ENCODE data around the gene IGF1R. TPM values are rescaled to one million over a fixed set of nuclear protein-coding genes. Genes with fewer than 3 reads are reported as not detected.

Gene IGF1R
- total RNA-seq, 5 donors from 2014 or later (not counting 1 experiment from before 2014, with no cell fraction given) = 40.3 to 97.2 (median 79.4) TPM

- Histone ChIP-seq H3K9me3 (no peaks in the 10 kb centered on the region), H3K36me3 (ENCODE audit: control insufficient read depth in 2 of 2, extremely low read depth in 1 of 2, insufficient read depth in 1 of 2, low read length in 1 of 2) (peaks cover 0 to 4% of the 10 kb centered on the region in 2 donors), H3K4me1 (ENCODE audit: control insufficient read depth in 1 of 2, extremely low read depth in 1 of 2, insufficient read depth in 2 of 2, low read length in 2 of 2) (no peaks in the 10 kb centered on the region), H3K4me3 (ENCODE audit: control insufficient read depth in 1 of 2, extremely low read depth in 1 of 2, low read length in 1 of 2) (no peak overlapping the region), H3K27me3 (replicated peaks in 1 of 2; ENCODE audit: control insufficient read depth in 2 of 2, extremely low read depth in 1 of 2, insufficient read depth in 2 of 2, low read length in 1 of 2) (no peaks in the 10 kb centered on the region), H3K27ac (ENCODE audit: low read length) (no peak overlapping the region)
- Mint-ChIP-seq H3K27me3 (no peaks in the 10 kb centered on the region), H3K4me3 (no peak overlapping the region), H3K4me1 (peaks cover 18 to 31% (median 25%) of the 10 kb centered on the region in 3 donors), H3K9me3 (no peaks in the 10 kb centered on the region), H3K36me3 (peaks cover 4% of the 10 kb centered on the region), H3K27ac (no peak overlapping the region)
- WGBS (ENCODE audit: insufficient coverage) = 83% methylated on average over 5 of the region's 8 CpGs
- no peak for DNase-seq
- ChIA-PET CTCF (interaction anchor here in 1 of 2 donors (0.5 to 0.7 kb wide), 2 partner anchors 110 to 184 kb away, joined by 3 read pairs; no protein-coding TSS in a partner anchor), POLR2A (no interaction called here)
- no peak for ATAC-seq (replicated peaks in 1 of 4)
Measured at GRCh38 chr15:98887976-98888375, 239.6 kb downstream of the IGF1R start.

DNA sequence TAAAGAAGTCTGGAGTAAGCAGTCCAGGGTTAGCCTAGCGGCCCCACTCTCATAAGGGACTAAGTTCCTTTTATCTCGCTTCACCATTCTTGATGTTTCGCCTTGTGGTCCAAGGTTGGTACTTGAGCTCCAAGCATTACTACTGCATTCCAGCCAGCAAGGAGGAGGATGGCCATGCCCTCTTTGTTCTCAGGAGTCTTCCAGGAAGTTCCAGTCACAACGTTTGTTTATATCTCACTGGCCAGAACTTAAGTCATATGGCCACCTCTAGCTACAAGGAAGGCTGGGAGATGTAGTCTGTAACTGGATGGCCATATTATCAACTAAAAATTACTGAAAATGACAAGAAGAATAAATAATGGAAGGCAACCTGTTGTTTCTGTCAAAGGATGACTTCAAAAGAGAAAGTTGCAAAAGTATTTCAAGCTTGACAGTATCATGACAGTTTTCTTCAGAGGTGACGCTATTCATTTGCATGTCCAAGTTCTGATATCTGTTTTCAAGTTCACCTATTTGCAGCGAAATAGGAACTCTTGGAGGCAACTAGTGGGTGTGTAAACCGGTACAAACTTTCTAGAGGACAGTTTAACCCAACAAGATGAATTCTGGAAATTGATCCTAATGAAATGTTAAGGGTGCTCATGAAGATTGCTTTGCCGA lies 240.6 kb downstream of the IGF1R start:
- POLR2A ChIA-PET = no interaction called here

DNA sequence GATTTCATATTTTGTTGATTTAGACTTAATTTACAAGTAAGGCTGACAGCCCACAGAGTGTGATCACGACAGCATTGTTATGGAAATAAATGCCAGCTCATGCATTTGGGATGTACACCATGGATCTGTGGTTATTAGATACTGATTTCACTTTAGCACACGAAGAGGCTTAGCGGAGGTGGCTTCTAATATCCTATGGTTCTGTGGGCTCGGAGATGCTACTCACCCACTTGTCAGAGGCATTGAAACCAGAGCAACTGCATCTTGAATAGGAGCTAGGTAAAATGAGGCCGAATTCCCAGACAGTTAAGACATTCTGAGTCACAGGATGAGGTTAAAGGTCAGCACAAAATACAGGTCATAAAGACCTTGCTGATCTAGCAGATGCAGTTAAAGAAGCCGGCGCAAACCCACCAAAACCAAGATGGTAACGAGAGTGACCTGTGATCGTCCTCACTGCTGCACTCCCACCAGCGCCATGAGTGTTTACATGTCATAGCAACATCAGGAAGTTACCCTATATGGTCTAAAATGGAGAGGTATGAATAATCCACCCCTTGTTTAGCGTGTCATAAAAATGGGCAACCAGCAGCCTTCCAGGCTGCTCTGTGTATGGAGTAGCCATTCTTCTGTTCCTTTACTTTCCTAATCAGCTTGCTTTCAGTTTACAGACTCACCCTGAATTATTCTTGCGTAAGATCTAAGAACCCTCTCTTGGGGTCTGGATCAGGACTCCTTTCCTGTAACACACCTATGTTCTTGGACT lies 241.8 kb downstream of the IGF1R start:
- H3K27me3 Mint-ChIP-seq = no peaks in the 10 kb centered on the region
- CTCF ChIA-PET = no interaction called here

More for the DNA sequence above, 240.6 kb downstream of the IGF1R start:
- Mint-ChIP-seq H3K27me3 (no peaks in the 10 kb centered on the region), H3K4me3 (no peak overlapping the region), H3K4me1 (peaks cover 15 to 30% (median 25%) of the 10 kb centered on the region in 3 donors), H3K27ac (no peak overlapping the region), H3K36me3 (peaks cover 7% of the 10 kb centered on the region), H3K9me3 (no peaks in the 10 kb centered on the region)
- CTCF ChIA-PET = no interaction called here
- no peak overlapping the region for H3K4me3 ChIP-seq (ENCODE audit: control insufficient read depth in 1 of 2, extremely low read depth in 1 of 2, low read length in 1 of 2)
- no peaks in the 10 kb centered on the region for H3K9me3 ChIP-seq
- ATAC-seq (replicated peaks in 1 of 4) (no peak), DNase-seq (no peak)
- no peaks in the 10 kb centered on the region for H3K4me1 ChIP-seq (ENCODE audit: control insufficient read depth in 1 of 2, extremely low read depth in 1 of 2, insufficient read depth in 2 of 2, low read length in 2 of 2)
- WGBS (ENCODE audit: insufficient coverage) = 92% methylated on average over 5 of the region's 8 CpGs
- peaks cover 2 to 4% of the 10 kb centered on the region in 2 donors for H3K36me3 ChIP-seq (ENCODE audit: control insufficient read depth in 2 of 2, extremely low read depth in 1 of 2, insufficient read depth in 1 of 2, low read length in 1 of 2)
- H3K27ac ChIP-seq (ENCODE audit: low read length) = no peak overlapping the region
- no peaks in the 10 kb centered on the region for H3K27me3 ChIP-seq (replicated peaks in 1 of 2; ENCODE audit: control insufficient read depth in 2 of 2, extremely low read depth in 1 of 2, insufficient read depth in 2 of 2, low read length in 1 of 2)

GRCh38 chr15:98891301-98891700 lies 243.0 kb downstream of the IGF1R start:
- Histone ChIP-seq H3K27me3 (replicated peaks in 1 of 2; ENCODE audit: control insufficient read depth in 2 of 2, extremely low read depth in 1 of 2, insufficient read depth in 2 of 2, low read length in 1 of 2) (no peaks in the 10 kb centered on the region), H3K36me3 (ENCODE audit: control insufficient read depth in 2 of 2, extremely low read depth in 1 of 2, insufficient read depth in 1 of 2, low read length in 1 of 2) (peaks cover 2 to 4% of the 10 kb centered on the region in 2 donors), H3K4me3 (ENCODE audit: control insufficient read depth in 1 of 2, extremely low read depth in 1 of 2, low read length in 1 of 2) (no peak overlapping the region), H3K27ac (ENCODE audit: low read length) (no peak overlapping the region), H3K9me3 (no peaks in the 10 kb centered on the region), H3K4me1 (ENCODE audit: control insufficient read depth in 1 of 2, extremely low read depth in 1 of 2, insufficient read depth in 2 of 2, low read length in 2 of 2) (no peaks in the 10 kb centered on the region)
- ChIA-PET CTCF (no interaction called here), POLR2A (interaction anchor here in 1 of 2 donors (0.5 kb wide), 1 partner anchor 16 kb away, joined by 4 read pairs; no protein-coding TSS in a partner anchor)
- no peak for ATAC-seq (replicated peaks in 1 of 4)
- Mint-ChIP-seq H3K4me1 (peaks cover 8 to 18% (median 17%) of the 10 kb centered on the region in 3 donors), H3K9me3 (no peaks in the 10 kb centered on the region), H3K27me3 (no peaks in the 10 kb centered on the region), H3K4me3 (no peak overlapping the region), H3K27ac (no peak overlapping the region), H3K36me3 (peaks cover 11% of the 10 kb centered on the region)
- WGBS (ENCODE audit: insufficient coverage) = 95% methylated on average over 26 of the region's 31 CpGs
- DNase-seq = no peak

More for the DNA sequence above, 241.8 kb downstream of the IGF1R start:
- no peaks in the 10 kb centered on the region for H3K9me3 Mint-ChIP-seq
- DNase-seq (no peak), ATAC-seq (replicated peaks in 1 of 4) (no peak)
- H3K27ac ChIP-seq (ENCODE audit: low read length) = no peak overlapping the region
- no peaks in the 10 kb centered on the region for H3K4me1 ChIP-seq (ENCODE audit: control insufficient read depth in 1 of 2, extremely low read depth in 1 of 2, insufficient read depth in 2 of 2, low read length in 2 of 2)
- POLR2A ChIA-PET = no interaction called here
- H3K4me3 ChIP-seq (ENCODE audit: control insufficient read depth in 1 of 2, extremely low read depth in 1 of 2, low read length in 1 of 2) = no peak overlapping the region
- H3K4me1 Mint-ChIP-seq = peaks cover 9 to 22% (median 19%) of the 10 kb centered on the region in 3 donors
- no peaks in the 10 kb centered on the region for H3K9me3 ChIP-seq
- H3K27me3 ChIP-seq (replicated peaks in 1 of 2; ENCODE audit: control insufficient read depth in 2 of 2, extremely low read depth in 1 of 2, insufficient read depth in 2 of 2, low read length in 1 of 2) = no peaks in the 10 kb centered on the region
- H3K36me3 ChIP-seq (ENCODE audit: control insufficient read depth in 2 of 2, extremely low read depth in 1 of 2, insufficient read depth in 1 of 2, low read length in 1 of 2) = peaks cover 2 to 4% of the 10 kb centered on the region in 2 donors
- no peak overlapping the region for H3K27ac Mint-ChIP-seq
- H3K4me3 Mint-ChIP-seq = no peak overlapping the region
- peaks cover 7% of the 10 kb centered on the region for H3K36me3 Mint-ChIP-seq
- WGBS (ENCODE audit: insufficient coverage) = 84% methylated on average over 4 of the region's 12 CpGs

DNA sequence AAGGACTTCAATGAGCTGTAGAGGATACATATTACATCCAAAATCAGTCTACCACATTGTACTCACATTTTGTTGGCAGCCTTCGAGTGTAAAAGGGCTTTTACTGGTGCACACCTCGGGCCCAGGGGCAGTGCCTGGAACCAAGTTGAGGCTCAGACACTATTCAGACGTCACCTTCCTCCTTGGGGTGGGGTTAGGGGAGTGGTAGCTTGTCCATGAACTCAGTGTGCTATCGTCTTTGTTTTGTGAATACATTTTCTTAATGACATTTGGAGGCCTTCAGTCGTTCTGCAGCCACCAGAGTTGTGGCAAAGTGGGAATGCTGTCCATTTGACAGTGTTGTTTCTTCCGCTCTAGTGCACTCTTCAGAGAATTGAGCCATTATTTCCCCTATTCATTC lies 245.1 kb downstream of the IGF1R start:
- WGBS (ENCODE audit: insufficient coverage) = 80% methylated on average over 2 of the region's 6 CpGs
- no peak for ATAC-seq (replicated peaks in 1 of 4)
- peaks cover 0 to 11% (median 3%) of the 10 kb centered on the region in 3 donors for H3K4me1 Mint-ChIP-seq
- no peaks in the 10 kb centered on the region for H3K9me3 Mint-ChIP-seq
- no peak overlapping the region for H3K4me3 ChIP-seq (ENCODE audit: control insufficient read depth in 1 of 2, extremely low read depth in 1 of 2, low read length in 1 of 2)
- H3K9me3 ChIP-seq = no peaks in the 10 kb centered on the region
- H3K4me3 Mint-ChIP-seq = no peak overlapping the region
- H3K27me3 ChIP-seq (replicated peaks in 1 of 2; ENCODE audit: control insufficient read depth in 2 of 2, extremely low read depth in 1 of 2, insufficient read depth in 2 of 2, low read length in 1 of 2) = no peaks in the 10 kb centered on the region
- H3K36me3 Mint-ChIP-seq = peaks cover 25% of the 10 kb centered on the region
- peaks cover 5 to 8% of the 10 kb centered on the region in 2 donors for H3K36me3 ChIP-seq (ENCODE audit: control insufficient read depth in 2 of 2, extremely low read depth in 1 of 2, insufficient read depth in 1 of 2, low read length in 1 of 2)
- no peak overlapping the region for H3K27ac Mint-ChIP-seq
- no peaks in the 10 kb centered on the region for H3K4me1 ChIP-seq (ENCODE audit: control insufficient read depth in 1 of 2, extremely low read depth in 1 of 2, insufficient read depth in 2 of 2, low read length in 2 of 2)
- CTCF ChIA-PET = interaction anchor here in 1 of 2 donors (0.6 kb wide), 1 partner anchor 184 kb away, joined by 3 read pairs; no protein-coding TSS in a partner anchor
- POLR2A ChIA-PET = no interaction called here
- H3K27ac ChIP-seq (ENCODE audit: low read length) = no peak overlapping the region
- H3K27me3 Mint-ChIP-seq = no peaks in the 10 kb centered on the region
- no peak for DNase-seq

GRCh38 chr15:98894312-98894711 lies 246.0 kb downstream of the IGF1R start:
- H3K4me1 Mint-ChIP-seq = peaks cover 0 to 6% (median 0%) of the 10 kb centered on the region in 3 donors
- no peak overlapping the region for H3K4me3 Mint-ChIP-seq
- H3K27me3 ChIP-seq (replicated peaks in 1 of 2; ENCODE audit: control insufficient read depth in 2 of 2, extremely low read depth in 1 of 2, insufficient read depth in 2 of 2, low read length in 1 of 2) = no peaks in the 10 kb centered on the region
- peaks cover 25% of the 10 kb centered on the region for H3K36me3 Mint-ChIP-seq
- H3K27ac ChIP-seq (ENCODE audit: low read length) = no peak overlapping the region
- H3K4me3 ChIP-seq (ENCODE audit: control insufficient read depth in 1 of 2, extremely low read depth in 1 of 2, low read length in 1 of 2) = no peak overlapping the region
- H3K27me3 Mint-ChIP-seq = no peaks in the 10 kb centered on the region
- no peaks in the 10 kb centered on the region for H3K4me1 ChIP-seq (ENCODE audit: control insufficient read depth in 1 of 2, extremely low read depth in 1 of 2, insufficient read depth in 2 of 2, low read length in 2 of 2)
- CTCF ChIA-PET = no interaction called here
- DNase-seq = no peak
- H3K36me3 ChIP-seq (ENCODE audit: control insufficient read depth in 2 of 2, extremely low read depth in 1 of 2, insufficient read depth in 1 of 2, low read length in 1 of 2) = peaks cover 5 to 10% of the 10 kb centered on the region in 2 donors
- no peak for ATAC-seq (replicated peaks in 1 of 4)
- POLR2A ChIA-PET = no interaction called here
- H3K27ac Mint-ChIP-seq = no peak overlapping the region
- WGBS (ENCODE audit: insufficient coverage) = 100% methylated on average over 3 of the region's 4 CpGs
- no peaks in the 10 kb centered on the region for H3K9me3 ChIP-seq
- no peaks in the 10 kb centered on the region for H3K9me3 Mint-ChIP-seq
